ENCODE data around the gene RDH14.

- TF ChIP-seq, protein P1, sequence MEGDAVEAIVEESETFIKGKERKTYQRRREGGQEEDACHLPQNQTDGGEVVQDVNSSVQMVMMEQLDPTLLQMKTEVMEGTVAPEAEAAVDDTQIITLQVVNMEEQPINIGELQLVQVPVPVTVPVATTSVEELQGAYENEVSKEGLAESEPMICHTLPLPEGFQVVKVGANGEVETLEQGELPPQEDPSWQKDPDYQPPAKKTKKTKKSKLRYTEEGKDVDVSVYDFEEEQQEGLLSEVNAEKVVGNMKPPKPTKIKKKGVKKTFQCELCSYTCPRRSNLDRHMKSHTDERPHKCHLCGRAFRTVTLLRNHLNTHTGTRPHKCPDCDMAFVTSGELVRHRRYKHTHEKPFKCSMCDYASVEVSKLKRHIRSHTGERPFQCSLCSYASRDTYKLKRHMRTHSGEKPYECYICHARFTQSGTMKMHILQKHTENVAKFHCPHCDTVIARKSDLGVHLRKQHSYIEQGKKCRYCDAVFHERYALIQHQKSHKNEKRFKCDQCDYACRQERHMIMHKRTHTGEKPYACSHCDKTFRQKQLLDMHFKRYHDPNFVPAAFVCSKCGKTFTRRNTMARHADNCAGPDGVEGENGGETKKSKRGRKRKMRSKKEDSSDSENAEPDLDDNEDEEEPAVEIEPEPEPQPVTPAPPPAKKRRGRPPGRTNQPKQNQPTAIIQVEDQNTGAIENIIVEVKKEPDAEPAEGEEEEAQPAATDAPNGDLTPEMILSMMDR (conservative IDR thresholded peaks at IDR 0.05; ENCODE audit: low read depth, low read length) = no peak
- no peak for TF ChIP-seq CHD1 (IDR thresholded peaks at IDR 0.05; ENCODE audit: low read depth, low read length)
These were observed 41.8 kb upstream of the RDH14 start for GRCh38 chr2:18602298-18602697.

Measured in IMR-90 (cell line).